ENCODE measurements around the gene POU4F3.

The POU4F3 gene

DNA sequence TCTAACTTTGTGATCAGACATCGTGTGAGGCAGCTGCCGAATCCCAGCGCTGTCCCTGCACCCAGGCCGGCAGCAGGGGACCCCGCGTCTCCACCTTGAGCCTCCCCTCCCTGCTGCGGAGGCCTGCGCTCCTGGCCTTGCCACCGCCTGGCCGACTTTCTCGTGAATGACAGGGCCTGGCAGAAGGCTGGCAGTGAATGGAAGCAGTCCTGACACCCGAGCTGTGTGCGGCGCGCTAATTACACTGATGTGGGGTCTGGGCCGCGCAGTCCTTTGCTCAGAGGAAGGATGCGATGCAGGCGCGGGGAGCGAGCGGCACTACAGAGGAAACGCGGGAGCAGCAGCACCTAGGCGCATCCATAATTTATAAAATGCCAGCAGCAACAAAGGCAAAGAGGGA lies 40.3 kb downstream of the POU4F3 start:
- CTCF ChIA-PET, result no interaction called here
- TF ChIP-seq, protein P1, sequence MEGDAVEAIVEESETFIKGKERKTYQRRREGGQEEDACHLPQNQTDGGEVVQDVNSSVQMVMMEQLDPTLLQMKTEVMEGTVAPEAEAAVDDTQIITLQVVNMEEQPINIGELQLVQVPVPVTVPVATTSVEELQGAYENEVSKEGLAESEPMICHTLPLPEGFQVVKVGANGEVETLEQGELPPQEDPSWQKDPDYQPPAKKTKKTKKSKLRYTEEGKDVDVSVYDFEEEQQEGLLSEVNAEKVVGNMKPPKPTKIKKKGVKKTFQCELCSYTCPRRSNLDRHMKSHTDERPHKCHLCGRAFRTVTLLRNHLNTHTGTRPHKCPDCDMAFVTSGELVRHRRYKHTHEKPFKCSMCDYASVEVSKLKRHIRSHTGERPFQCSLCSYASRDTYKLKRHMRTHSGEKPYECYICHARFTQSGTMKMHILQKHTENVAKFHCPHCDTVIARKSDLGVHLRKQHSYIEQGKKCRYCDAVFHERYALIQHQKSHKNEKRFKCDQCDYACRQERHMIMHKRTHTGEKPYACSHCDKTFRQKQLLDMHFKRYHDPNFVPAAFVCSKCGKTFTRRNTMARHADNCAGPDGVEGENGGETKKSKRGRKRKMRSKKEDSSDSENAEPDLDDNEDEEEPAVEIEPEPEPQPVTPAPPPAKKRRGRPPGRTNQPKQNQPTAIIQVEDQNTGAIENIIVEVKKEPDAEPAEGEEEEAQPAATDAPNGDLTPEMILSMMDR (conservative IDR thresholded peaks at IDR 0.05; ENCODE audit: low read depth), result no peak
- H3K27ac ChIP-seq, result no peak overlapping the region
- DNase-seq (ENCODE audit: low spot score), result no peak
- POLR2A ChIA-PET (ENCODE audit: low non-redundant PET), result no interaction called here

DNA sequence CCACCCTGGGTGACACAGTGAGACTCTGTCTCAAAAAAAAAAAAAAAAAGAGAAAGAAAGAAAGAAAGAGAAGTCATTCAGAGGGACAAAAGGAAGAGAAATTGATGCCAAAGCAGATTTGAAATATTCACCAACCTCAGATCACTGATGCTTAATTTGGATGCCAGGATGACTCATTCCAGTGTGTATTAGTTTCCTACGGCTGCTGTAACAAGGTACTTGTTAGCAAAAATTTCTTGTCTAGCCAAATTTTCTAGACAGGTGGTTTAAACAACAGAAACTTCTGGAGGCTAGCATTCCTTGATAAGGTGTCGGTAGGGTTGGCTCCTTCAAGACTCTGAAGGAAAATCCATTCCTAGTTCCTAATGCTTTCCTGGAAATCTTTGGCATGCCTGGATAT lies 42.1 kb downstream of the POU4F3 start:
- CTCF ChIA-PET, result no interaction called here
- POLR2A ChIA-PET (ENCODE audit: low non-redundant PET), result no interaction called here
- H3K27ac ChIP-seq, result no peak overlapping the region
- TF ChIP-seq, protein P1 (conservative IDR thresholded peaks at IDR 0.05; ENCODE audit: low read depth), result no peak
- DNase-seq (ENCODE audit: low spot score), result no peak

DNA sequence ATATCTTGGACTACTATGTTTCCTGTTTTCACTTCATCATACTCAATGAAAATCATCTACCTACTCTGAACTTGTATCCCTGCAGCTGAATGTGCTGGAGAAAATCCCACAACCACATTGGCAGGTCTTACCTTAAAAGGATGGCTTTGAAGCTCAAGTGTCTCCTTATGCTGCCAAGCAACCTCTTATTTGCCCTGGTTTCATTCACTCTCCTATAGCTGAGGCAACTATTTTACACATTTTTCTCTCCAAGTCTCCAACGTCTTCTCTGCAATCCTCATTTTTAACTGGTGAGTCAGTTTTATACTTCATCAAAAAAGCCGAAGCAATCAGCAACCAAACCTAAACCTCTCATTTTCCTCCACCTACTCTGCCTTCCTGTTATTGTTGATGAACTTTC lies 49.7 kb downstream of the POU4F3 start:
- DNase-seq (ENCODE audit: low spot score), result no peak
- ChIA-PET CTCF (interaction anchor here (0.5 to 0.8 kb wide), 2 partner anchors 48 to 143 kb away, joined by 3 read pairs; no protein-coding TSS in a partner anchor), POLR2A (ENCODE audit: low non-redundant PET) (no interaction called here)
- no peak overlapping the region for H3K27ac ChIP-seq
- TF ChIP-seq, protein P1 (conservative IDR thresholded peaks at IDR 0.05; ENCODE audit: low read depth), result no peak

DNA sequence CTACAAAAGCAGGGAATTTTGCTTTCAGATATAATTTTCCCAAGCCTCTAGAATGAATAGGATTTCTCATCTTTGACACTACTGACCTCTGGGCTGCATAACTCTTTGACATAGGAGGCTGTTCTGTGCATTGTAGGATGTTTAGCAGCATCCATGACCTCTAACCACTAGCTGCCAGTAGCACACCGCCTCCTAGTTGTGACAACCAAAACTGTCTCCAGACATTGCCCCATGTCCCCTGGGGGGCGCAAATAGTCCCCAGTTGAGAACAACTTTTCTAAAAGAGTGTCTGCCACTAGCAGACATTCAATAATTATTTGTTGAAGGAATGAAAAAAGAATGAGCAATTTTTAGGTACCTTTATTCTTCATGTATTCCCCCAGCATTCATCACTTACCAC lies 51.8 kb downstream of the POU4F3 start:
- no peak overlapping the region for H3K27ac ChIP-seq
- no peak for DNase-seq (ENCODE audit: low spot score)
- CTCF ChIA-PET, result interaction anchor here (0.7 kb wide), 1 partner anchor 95 kb away, joined by 3 read pairs; no protein-coding TSS in a partner anchor
- TF ChIP-seq, protein P1 (conservative IDR thresholded peaks at IDR 0.05; ENCODE audit: low read depth), result no peak
- POLR2A ChIA-PET (ENCODE audit: low non-redundant PET), result no interaction called here
